PFSK-1 (cell line): Measurements from ENCODE around the gene APOH.

ENCODE experiments used
- FOXP2 ChIP-seq: optimal IDR thresholded peaks from 2 replicates; pipeline ENCODE3; 2011; ENCODE audit warnings: borderline replicate concordance, control low read depth, inconsistent platforms; ENCODE audit not compliant: insufficient read depth; ENCODE audit errors: extremely low read length, extremely low read depth
- POLR2AphosphoS5 ChIP-seq: IDR thresholded peaks from 2 replicates; pipeline ENCODE4 v1.6.1; 2012; ENCODE audit warnings: low read depth, mild to moderate bottlenecking, control low read depth, low read length, moderate library complexity
- REST ChIP-seq, 2 experiments: IDR thresholded peaks; 2 replicates each; pipeline versions ENCODE4 v1.6.1 to v1.8.0; 2011 to 2012; ENCODE audit warnings: low read depth in 2 of 2, low read length in 2 of 2, control low read depth in 1 of 2, inconsistent platforms in 1 of 2, mild to moderate bottlenecking in 1 of 2, moderate library complexity in 1 of 2; ENCODE audit not compliant: insufficient read depth in 1 of 2
- SIN3A ChIP-seq: IDR thresholded peaks from 2 replicates; pipeline ENCODE4 v1.6.1; 2012; ENCODE audit warnings: mild to moderate bottlenecking, low read length, moderate library complexity, borderline replicate concordance; ENCODE audit not compliant: insufficient read depth
- TAF1 ChIP-seq: IDR thresholded peaks from 2 replicates; pipeline ENCODE4 v1.6.1; 2012; ENCODE audit warnings: low read length, control low read depth, borderline replicate concordance; ENCODE audit not compliant: insufficient read depth

The APOH gene

DNA sequence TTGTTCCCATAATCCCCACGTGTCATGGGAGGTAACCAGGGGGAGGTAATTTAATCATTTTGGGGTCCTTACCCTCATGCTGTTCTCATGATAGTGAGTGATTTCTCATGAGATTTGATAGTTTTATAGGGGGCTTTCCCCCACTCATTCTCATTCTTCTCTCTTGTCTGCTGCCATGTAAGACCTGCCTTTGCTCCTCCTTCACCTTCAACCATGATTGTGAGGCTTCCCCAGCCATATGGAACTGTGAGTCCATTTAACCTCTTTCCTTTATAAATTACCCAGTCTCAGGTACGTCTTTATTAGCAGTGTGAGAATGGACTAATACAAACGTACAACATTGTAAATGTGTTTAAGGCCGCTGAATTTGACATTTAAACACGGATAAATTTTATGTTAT is 35.5 kb upstream of the APOH start:
- TF ChIP-seq FOXP2 (no peak), REST (IDR thresholded peaks at IDR 0.05; ENCODE audit: insufficient read depth in 1 of 2, low read depth in 2 of 2, low read length in 2 of 2) (no peak), POLR2AphosphoS5 (no peak), SIN3A (no peak), TAF1 (no peak)

DNA sequence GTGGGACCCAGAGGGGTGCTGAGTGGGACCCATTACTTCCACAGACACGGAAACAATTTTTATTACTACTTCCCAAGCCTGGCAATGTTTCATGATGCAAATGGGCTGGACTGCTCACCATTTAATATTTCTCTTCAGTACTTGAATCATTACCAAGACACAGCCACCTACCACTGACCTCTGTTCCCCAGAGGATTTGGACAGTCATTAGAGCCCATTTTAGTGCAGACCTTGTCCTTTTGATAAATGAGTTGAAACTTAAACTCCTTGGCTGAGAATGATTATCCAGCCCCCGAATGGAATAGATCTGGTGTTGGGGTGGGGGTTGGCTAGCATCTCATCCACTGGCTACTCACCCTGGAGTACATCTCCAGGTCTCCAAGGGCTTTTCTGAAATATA is 33.6 kb upstream of the APOH start:
- TF ChIP-seq FOXP2 (no peak), SIN3A (no peak), REST (IDR thresholded peaks at IDR 0.05; ENCODE audit: insufficient read depth in 1 of 2, low read depth in 2 of 2, low read length in 2 of 2) (no peak), TAF1 (no peak), POLR2AphosphoS5 (no peak)

GRCh38 chr17:66260688-66261087 is 31.5 kb upstream of the APOH start:
- TF ChIP-seq REST (IDR thresholded peaks at IDR 0.05; ENCODE audit: insufficient read depth in 1 of 2, low read depth in 2 of 2, low read length in 2 of 2) (no peak), TAF1 (no peak), FOXP2 (no peak), POLR2AphosphoS5 (no peak), SIN3A (no peak)

- TF ChIP-seq FOXP2 (no peak), TAF1 (no peak), REST (IDR thresholded peaks at IDR 0.05; ENCODE audit: insufficient read depth in 1 of 2, low read depth in 2 of 2, low read length in 2 of 2) (no peak), POLR2AphosphoS5 (no peak), SIN3A (no peak)
These were observed 31.1 kb upstream of the APOH start for GRCh38 chr17:66260275-66260674.

DNA sequence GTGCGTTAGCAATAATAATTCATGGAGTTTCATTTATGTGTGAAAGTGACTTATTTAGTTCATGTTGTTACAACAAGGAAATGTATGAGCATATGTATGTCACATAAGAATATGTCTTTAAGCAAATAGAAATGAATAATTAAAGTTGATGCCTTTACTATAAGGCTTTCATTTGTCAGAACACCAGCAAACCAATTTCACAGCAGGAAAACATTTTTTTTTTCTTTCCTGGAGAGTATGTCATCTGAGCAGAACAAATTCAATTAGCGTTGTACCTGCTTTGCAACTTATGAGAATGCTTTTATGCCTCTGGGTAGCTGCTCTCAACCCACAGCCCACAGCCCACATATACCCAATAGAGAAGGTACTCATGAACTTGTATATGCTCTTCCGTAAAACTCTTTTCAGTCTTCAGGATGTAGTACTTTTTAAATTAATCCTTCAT is 26.3 kb upstream of the APOH start:
- TF ChIP-seq REST (IDR thresholded peaks at IDR 0.05; ENCODE audit: insufficient read depth in 1 of 2, low read depth in 2 of 2, low read length in 2 of 2) (no peak), FOXP2 (no peak), POLR2AphosphoS5 (no peak), TAF1 (no peak)
